ENCODE data around the gene LRP11.
"Not testable (repeated sequence)": the region's sequence is repeated elsewhere in the genome, so short reads cannot be mapped to it uniquely, and the experiment has no call there.

LRP11 gene

GRCh38 chr6:149867876-149868640 lies 3.9 kb upstream of the LRP11 start:
- no peak for DNase-seq

- DNase-seq: no peak
These were observed 698 bp upstream of the LRP11 start for GRCh38 chr6:149864578-149865535.

- no peak for DNase-seq
These were observed 1.0 kb downstream of the LRP11 start for GRCh38 chr6:149862922-149863697.

GRCh38 chr6:149862424-149862738 lies 1.8 kb downstream of the LRP11 start:
- not testable (repeated sequence) for DNase-seq

GRCh38 chr6:149861603-149862423 lies 2.3 kb downstream of the LRP11 start:
- no peak for DNase-seq

GRCh38 chr6:149860834-149861602 lies 3.1 kb downstream of the LRP11 start:
- DNase-seq: no peak

GRCh38 chr6:149860513-149860833 lies 3.7 kb downstream of the LRP11 start:
- DNase-seq: no peak

GRCh38 chr6:149859938-149860337 lies 4.2 kb downstream of the LRP11 start:
- no peak for DNase-seq

GRCh38 chr6:149859368-149859767 lies 4.8 kb downstream of the LRP11 start:
- DNase-seq: no peak

GRCh38 chr6:149857541-149857940 lies 6.6 kb downstream of the LRP11 start:
- no peak for DNase-seq

- no peak for DNase-seq
These were observed 7.7 kb downstream of the LRP11 start for GRCh38 chr6:149856256-149856994.

- DNase-seq: no peak
These were observed 8.4 kb downstream of the LRP11 start for GRCh38 chr6:149855741-149856140.

- no peak for DNase-seq
These were observed 9.0 kb downstream of the LRP11 start for GRCh38 chr6:149855040-149855654.

- DNase-seq: no peak
These were observed 9.6 kb downstream of the LRP11 start for GRCh38 chr6:149854532-149854931.

GRCh38 chr6:149854017-149854416 lies 10.1 kb downstream of the LRP11 start:
- not testable (repeated sequence) for DNase-seq

GRCh38 chr6:149852881-149853280 lies 11.3 kb downstream of the LRP11 start:
- no peak for DNase-seq

GRCh38 chr6:149852180-149852579 lies 12.0 kb downstream of the LRP11 start:
- DNase-seq: no peak

- no peak for DNase-seq
These were observed 12.6 kb downstream of the LRP11 start for GRCh38 chr6:149851461-149852110.

GRCh38 chr6:149848343-149848742 lies 15.8 kb downstream of the LRP11 start:
- not testable (repeated sequence) for DNase-seq

GRCh38 chr6:149847939-149848267 lies 16.3 kb downstream of the LRP11 start:
- DNase-seq: no peak
